CD4-positive, alpha-beta T cell treated with Interleukin-1 beta for 1 hour (primary cell): ENCODE data around the gene SNAPIN.

Experiments
- DNase-seq, 2 donors: peaks; one replicate each; pipeline ENCODE4 v3.0.0-alpha.2; 2020 to 2022

SNAPIN gene

DNA sequence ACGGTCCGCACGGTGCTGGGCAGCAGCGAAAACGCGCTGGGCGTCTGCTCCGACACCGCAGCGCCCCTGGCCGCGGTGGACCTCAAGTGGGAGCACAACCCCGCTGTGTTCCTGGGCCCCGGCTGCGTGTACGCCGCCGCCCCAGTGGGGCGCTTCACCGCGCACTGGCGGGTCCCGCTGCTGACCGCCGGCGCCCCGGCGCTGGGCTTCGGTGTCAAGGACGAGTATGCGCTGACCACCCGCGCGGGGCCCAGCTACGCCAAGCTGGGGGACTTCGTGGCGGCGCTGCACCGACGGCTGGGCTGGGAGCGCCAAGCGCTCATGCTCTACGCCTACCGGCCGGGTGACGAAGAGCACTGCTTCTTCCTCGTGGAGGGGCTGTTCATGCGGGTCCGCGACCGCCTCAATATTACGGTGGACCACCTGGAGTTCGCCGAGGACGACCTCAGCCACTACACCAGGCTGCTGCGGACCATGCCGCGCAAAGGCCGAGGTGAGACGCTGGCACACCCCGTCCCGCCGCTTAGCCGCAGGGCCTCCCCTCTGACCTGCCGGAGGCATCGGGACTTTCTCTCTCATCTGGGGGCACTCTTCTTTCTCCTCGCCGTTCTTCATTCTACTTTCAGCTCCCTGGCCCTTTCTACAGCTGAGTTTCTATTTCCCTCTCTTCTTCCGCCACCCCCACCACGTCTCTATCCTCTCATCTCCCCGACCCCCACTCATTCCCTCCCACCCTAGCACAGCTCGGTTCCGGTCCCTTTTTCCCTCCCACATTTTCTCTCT is 21.0 kb downstream of the SNAPIN start:
- peak in 1 of 2 donors; percentile 8 for DNase-seq

DNA sequence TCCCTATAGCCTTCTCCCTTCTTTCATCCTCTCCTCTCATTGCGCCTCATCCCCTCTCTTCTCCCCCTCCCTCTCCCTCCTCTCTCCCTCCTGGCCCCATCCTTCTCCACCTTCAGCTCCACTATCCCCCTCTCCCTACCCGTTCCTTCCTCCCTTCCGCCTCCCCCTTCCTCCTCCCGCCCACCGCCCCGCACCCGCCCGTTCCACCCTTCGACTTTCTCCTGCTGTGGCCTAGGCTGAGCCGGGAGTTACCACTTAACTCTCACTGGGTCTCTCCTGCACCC is 21.6 kb downstream of the SNAPIN start:
- no peak for DNase-seq

DNA sequence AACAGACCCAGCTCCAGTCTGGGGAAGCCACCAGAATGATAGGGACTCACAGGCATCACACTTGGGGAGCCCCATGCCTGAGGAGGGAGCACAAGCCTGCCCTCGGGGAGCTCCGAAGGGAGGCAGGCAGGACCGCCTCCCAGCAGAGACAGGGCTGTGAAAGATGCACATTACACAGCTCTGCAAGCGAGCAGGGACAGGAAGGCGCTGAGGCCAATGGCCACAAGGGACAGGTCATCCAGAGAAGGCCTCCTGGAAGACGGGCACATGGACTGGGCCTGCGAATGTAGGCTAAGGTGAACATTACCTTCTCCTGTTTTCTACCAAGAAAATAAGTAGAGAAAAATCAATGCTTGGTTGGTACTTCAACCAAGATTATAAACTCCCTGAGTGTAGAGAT is 24.2 kb downstream of the SNAPIN start:
- no peak for DNase-seq

DNA sequence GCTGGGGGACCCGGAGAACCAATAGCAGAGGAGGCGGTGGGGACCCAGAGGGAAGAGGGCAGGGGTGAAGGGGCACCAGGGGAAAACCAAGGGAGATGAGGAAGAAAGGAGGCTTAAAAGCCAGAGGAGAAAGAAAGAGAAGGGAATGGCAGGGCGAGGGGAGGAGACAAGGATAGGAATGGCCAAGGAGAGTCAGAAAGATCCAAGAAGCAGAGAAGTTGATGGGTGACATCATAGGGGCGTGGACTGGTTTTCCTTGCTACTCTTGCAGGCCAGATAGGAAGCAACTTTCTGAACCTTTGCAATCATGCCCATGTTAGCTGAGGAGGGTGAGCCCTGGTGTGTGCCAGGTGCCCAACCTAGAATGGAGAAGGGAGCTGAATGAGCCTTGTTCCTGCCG is 25.4 kb downstream of the SNAPIN start:
- no peak for DNase-seq

DNA sequence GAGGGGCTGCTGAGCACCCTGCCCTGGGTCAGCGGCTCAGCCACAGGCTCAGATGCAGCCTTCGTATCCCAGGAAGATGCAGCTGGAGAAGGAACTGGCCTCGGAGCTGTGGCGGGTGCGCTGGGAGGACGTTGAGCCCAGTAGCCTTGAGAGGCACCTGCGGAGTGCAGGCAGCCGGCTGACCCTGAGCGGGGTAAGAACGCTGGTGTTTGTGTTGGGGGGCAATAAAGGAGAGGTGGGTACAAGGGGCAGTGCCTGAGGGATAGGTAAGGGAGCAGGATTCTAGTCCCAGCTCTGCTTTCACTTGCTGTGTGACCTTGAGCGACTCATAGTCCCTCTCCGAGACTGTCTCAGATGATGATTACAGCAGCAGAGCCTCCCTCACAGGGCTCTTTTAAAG is 26.4 kb downstream of the SNAPIN start:
- DNase-seq: no peak

DNA sequence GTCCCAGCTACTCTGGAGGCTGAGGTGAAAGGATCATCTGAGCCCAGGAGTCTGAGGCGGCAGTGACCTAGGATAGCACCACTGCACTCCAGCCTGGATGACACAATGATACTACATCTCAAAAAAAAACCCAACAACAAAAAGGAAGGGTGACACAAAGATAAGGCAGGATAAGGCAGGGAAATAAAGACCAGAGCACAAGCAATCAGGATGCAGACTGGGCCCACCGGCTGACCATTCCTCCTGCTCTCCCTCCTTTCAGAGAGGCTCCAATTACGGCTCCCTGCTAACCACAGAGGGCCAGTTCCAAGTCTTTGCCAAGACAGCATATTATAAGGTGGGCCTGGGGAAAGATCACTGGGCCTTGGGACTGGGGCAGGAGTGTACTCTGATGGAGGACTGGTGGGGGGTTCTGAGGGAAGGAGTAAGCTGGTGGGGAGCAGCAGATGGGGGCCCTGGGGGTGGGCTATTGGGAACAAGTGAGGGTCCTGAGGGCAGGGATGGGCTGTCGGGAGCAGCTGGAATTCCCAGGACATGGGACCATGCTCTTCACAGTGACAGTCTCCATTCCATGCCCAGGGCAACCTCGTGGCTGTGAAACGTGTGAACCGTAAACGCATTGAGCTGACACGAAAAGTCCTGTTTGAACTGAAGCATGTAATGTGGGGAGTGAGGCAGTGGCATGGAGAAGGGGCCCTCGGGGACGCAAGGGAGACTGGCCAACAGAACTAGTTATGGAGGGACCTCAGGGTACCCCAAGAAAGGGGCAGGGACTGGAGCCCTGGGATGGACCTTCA is 27.2 kb downstream of the SNAPIN start:
- no peak for DNase-seq

DNA sequence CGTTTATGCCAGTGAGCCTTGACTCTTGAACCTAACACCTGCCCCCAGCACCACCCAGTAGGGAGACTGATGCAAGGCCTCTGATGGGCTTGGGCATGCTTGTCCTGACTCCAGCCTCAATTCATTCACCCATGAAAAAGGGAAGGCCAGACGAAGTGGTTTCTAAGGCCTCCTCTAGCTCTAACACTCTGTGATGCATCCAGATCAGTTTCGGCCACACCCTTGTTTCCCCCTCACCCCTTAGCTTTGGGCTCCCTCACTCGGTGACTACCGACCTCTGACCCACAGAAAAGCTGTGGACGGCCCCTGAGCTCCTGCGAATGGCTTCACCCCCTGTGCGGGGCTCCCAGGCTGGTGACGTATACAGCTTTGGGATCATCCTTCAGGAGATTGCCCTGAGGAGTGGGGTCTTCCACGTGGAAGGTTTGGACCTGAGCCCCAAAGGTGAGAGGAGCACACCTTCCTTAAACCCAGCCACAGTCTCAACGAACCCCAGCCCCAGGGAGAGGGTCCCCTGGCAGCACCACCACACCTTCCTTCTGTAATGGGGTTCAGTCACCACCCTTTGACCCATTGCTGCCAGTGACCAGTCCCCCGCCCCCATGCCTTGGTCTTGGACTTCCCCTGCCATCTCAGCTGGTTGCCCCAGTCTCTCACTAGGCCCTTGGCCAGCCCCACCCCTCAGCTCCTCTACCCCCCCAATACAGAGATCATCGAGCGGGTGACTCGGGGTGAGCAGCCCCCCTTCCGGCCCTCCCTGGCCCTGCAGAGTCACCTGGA is 29.0 kb downstream of the SNAPIN start:
- no peak for DNase-seq

DNA sequence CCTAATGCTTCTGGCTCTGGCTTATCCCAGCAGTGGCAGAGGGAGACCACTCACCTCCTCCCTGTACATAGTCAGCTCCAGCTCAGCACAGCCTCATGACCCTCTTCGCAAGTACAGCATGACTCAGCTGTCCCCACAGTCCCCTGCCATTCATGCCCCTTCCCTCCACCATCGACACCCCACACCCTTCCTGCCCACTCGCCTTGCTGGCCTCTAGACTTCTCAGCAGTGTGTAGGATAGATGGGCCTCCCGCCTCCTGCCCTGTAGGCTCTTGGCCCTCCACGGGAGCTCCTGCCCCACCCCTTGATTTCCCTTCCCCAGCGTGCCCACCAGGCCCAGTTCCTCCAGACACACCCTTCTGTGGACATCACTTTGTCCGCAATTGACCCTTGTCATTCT is 29.8 kb downstream of the SNAPIN start:
- no peak for DNase-seq

DNA sequence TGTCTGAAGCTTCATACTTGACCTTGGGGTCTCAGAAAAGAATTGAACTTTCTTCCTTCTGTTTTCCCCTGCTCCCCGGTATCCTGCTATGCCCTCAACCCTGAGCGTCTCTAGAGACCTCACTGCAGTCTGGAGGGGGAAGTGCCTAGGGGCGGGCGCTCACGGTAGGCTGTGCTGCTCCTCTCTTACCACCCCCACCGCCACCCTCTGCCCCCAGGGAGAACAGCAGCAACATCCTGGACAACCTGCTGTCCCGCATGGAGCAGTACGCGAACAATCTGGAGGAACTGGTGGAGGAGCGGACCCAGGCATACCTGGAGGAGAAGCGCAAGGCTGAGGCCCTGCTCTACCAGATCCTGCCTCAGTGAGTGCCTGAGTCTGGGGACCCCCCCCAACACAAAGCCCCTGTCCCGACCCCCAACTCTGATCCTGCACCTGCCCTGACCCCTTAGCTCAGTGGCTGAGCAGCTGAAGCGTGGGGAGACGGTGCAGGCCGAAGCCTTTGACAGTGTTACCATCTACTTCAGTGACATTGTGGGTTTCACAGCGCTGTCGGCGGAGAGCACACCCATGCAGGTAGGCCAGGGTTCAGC is 30.3 kb downstream of the SNAPIN start:
- no peak for DNase-seq

DNA sequence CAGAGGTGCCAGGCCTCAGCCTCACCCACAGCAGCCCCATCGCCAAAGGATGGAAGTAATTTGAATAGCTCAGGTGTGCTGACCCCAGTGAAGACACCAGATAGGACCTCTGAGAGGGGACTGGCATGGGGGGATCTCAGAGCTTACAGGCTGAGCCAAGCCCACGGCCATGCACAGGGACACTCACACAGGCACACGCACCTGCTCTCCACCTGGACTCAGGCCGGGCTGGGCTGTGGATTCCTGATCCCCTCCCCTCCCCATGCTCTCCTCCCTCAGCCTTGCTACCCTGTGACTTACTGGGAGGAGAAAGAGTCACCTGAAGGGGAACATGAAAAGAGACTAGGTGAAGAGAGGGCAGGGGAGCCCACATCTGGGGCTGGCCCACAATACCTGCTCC is 35.0 kb downstream of the SNAPIN start:
- no peak for DNase-seq

DNA sequence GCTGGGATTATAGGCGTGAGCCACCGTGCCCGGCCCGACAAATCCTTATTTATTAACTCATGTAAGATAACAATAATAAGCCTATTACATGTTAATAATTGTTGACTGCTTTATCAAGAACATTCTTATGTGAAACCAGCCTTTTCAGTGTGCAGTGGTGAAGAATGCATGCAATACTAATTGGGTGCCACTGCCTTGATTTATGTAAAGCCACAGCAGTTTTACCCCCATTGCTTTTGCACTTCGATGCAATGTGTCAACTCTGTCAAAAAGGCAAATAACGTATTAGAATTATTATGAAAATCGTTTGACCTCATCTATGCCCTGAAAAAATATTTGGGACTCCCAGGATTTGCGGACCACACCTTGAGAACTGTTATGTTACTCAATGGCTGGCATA is 38.2 kb downstream of the SNAPIN start:
- DNase-seq: no peak

DNA sequence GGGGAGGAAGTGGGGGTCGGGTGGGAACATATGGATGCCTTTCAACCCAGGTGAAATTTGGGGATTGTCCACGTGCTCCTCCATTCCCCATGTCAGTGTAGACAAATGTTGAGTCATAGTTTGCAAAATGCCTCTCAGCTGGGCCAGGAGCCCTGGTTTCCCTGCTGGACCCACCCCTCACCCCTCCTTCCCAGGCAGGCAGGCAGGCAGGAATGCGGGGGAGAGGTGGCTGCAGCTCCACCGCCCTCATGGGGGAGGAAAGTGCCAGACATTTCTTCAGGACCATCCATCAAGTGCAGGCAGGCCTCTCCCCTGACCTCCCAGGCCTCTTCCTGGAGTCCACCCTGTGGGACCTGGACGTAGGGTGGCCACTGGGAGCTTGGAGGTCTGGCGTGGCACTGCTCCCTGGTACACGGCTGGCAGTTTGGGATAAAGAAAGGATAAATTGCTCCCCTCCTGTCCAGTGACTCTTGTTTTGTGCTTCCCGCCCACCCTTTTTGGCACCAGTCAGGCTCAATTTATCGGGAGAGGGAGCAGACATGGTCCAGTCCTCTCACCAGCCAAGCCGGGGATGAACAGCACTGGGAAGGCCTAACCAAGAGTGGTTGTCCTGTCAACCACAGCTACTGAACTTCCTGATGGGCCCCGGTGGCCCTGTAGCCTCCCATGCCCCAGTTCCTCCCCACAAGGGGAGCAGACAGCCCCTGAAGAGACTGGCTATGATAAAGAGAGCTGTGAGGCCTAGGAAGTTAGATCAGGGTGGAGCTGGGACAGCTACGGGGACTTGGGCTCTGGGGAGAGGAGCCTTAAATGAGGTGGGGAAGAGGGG is 38.9 kb downstream of the SNAPIN start:
- DNase-seq: no peak

DNA sequence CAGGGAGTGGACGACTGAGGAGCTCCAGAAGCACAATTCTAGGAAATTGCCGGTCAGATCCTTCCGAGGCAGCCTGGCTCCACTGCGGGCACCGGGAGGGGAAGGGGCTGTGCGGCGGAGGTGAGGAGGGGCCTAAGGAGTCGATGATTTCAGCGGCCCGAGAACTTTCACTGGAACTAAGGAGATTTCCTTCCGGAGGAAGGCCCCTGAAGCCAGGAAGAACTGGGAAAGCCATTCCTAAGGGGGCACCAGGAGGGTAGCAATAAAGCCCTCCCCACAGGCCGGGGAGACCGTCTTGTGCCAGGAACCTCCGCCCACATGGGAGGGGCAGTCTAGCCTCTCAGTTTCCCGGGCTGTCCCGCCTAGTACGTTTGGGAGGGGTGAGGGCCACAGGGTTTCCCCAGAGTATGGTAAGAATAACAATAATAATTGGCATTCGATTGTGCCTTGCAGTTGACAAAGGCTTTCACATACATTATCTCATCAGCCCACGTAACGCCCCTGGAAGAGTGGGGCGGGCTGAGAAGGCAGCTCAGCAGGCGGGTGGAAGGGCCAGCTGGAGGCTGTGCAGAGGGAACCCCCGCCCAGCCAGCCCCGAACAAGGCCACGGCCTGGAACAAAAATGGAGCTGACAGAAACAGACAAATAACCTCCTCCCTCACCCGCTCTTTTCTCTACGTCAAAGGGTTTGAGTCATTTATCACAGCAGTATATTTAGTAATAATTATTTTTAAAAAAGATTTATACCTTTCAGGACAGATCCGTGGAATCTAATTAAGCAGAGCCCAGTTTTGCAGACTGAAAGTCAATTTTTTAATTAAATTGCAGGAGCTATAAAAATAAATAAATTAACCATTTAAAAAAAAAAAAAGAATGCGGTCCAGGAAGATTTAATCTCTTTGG is 39.8 kb downstream of the SNAPIN start:
- no peak for DNase-seq

DNA sequence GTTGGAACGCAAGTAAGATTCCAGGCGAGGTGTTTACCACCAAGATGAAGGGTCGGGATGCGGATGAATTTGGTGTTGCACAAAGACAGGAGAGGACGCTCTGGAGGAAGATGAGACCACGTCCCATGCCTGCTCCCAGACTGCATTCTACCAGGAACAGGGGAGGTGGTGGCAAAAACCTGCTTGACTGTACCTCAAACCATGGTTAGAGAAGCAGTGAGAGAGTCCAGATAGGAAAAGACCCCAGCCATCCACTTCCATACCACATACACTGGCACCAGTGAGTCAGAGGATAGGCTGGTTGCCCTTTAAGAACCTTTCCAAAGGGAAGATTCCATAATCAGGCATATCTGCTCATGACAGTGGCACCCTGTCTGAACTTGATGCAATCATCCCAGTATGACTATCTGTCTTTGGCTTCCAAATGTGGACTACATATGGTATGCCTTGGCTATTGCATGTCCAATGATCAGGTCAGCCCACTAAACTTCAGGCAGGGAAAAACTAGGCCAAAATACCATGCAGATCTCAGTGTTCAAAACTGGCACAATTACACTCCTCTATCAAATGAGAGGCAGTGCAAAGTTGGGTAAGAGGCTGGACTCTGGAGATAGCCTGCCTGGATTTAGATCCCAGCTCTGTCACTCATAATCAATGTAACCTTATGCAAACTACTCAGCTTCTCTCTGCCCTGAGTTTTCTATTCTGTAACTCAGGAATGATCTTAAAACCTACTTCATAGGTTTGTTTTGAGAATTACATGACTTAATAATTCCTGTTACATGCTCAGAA is 40.6 kb downstream of the SNAPIN start:
- DNase-seq: no peak

DNA sequence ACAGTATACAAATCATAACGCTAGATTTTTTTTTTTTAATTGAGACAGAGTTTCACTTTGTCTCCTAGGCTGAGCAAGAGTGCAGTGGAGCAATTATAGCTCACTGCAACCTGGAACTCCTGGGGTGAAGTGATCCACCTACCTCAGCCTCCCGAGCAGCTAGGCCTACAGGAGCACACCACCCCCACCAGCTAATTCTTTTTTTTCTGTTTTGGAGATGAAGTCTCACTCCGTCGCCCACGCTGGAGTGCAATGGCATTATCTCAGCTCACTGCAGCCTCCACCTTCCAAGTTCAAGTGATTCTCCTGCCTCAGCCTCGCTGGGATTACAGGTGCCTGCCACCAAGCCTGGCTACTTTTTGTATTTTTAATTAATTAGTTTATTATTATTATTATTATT is 41.3 kb downstream of the SNAPIN start:
- no peak for DNase-seq

DNA sequence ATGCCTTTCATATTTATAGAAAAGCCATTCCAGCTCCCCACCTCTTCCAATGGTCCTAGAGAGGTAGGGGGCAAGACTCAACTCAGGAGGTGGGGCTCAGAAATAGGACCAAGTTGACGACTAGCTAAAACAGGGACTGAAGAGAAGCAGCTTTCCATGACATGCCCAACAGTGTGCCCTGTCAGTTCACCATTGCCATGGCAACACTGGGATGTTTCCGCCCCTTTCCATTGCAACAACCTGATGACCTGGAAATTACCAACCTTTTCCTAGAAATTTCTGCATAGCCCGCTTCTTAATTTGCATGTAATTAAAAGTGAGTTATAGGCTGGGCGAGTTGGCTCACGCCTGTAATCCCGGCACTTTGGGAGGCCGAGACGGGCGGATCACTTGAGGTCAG is 47.0 kb downstream of the SNAPIN start:
- no peak for DNase-seq

DNA sequence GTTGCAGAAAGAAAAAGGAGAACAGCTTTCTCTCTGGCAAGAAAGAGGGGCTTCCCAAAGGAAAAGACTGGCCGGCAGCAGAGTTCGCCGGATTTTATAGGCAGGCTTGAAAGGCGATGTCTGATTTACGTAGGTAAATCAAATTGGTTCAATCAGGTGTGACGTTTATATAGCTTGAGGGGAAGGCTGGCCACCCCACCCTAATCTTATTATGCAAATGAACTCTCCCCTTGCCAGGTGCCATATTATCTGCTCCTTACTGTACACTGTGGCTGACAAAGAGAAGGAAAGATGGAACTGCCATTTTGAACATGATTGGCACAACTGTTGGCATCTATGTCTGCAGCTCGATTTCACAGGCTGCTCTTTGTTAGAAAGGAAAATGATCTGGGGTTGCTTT is 52.5 kb downstream of the SNAPIN start:
- DNase-seq: no peak
